Fibroblast of lung (primary cell): ENCODE measurements around the gene CLCN7.

Experiments used
- EZH2 ChIP-seq: IDR thresholded peaks from 2 replicates; pipeline ENCODE4 v1.5.1; 2012; ENCODE audit warnings: low read length, control low read depth, mild to moderate bottlenecking; ENCODE audit errors: missing control alignments
- TF ChIP-seq, protein P1 (sequence below), 2 donors: IDR thresholded peaks in 1 of 2; conservative IDR thresholded peaks in 1 of 2; 1 replicate in 1 of 2; 2 replicates in 1 of 2; pipeline ENCODE4 v1.5.1; 2011 to 2012; ENCODE audit warnings: low read length in 2 of 2, control low read depth in 1 of 2, inconsistent platforms in 1 of 2, low read depth in 1 of 2, mild to moderate bottlenecking in 1 of 2

DNA sequence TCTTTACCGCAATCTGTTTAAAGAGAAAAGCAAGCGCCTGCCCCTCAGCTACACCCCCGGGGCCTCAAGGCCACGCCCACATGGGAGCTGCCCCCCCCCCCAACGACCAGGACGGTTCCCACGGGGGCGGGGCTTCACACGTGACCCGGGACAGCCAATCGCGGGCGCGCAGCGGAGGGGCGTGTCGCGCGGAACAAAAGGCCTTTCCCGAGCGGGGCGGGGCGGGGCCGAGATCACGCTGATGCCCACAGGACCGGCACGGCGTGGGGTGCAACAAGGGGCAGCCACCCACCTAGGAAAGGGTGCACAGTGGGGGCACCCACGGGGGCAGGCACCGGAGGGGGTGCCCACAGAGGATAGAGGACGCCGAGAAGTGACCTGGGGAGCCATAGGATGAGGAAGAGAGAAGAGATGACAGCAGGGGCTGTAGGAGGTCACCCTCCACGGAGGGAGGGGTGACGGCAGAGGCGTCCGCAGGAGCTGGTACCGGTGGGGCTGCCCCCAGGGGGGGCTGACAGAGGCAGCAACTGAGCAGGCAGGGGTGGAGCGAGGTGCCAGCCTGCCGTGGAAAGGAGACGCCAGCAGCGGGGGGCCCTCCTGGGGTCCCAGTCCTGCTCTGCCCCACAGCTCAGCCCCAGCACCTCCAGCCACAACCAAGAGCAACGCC lies 66.5 kb downstream of the CLCN7 start:
- TF ChIP-seq, protein P1, sequence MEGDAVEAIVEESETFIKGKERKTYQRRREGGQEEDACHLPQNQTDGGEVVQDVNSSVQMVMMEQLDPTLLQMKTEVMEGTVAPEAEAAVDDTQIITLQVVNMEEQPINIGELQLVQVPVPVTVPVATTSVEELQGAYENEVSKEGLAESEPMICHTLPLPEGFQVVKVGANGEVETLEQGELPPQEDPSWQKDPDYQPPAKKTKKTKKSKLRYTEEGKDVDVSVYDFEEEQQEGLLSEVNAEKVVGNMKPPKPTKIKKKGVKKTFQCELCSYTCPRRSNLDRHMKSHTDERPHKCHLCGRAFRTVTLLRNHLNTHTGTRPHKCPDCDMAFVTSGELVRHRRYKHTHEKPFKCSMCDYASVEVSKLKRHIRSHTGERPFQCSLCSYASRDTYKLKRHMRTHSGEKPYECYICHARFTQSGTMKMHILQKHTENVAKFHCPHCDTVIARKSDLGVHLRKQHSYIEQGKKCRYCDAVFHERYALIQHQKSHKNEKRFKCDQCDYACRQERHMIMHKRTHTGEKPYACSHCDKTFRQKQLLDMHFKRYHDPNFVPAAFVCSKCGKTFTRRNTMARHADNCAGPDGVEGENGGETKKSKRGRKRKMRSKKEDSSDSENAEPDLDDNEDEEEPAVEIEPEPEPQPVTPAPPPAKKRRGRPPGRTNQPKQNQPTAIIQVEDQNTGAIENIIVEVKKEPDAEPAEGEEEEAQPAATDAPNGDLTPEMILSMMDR (conservative IDR thresholded peaks at IDR 0.05 in 1 of 2, IDR thresholded peaks at IDR 0.05 in 1 of 2; ENCODE audit: low read depth in 1 of 2, low read length in 2 of 2) = no peak
- TF ChIP-seq EZH2 = no peak
